Endothelial cell of umbilical vein (primary cell): ENCODE results near the gene PPP2R2C. TPM values are rescaled to one million over a fixed set of nuclear protein-coding genes. Genes with fewer than 3 reads are reported as not detected.

Experiments used
- BruUV-seq: library from RNA; stranded (reverse); fragments of 400-500 nt; replicated peaks from 2 replicates; lab custom pipeline; 2021; lab: Mats Ljungman, UMichigan
- CTCF ChIA-PET: fragments of 300-600, 350-600 bp; sonication (Branson Sonifier 250); formaldehyde crosslinking; loops from one replicate; lab custom pipeline; 2021; ENCODE audit warnings: antibody characterized with exemption, inconsistent platforms; lab: Charles Lee
- POLR2A ChIA-PET: fragments of 300-600, 350-600 bp; sonication (Branson Sonifier 250); formaldehyde crosslinking; loops from one replicate; lab custom pipeline; 2021; ENCODE audit warnings: antibody characterized with exemption, inconsistent platforms; lab: Charles Lee
- DNase-seq: peaks from one replicate; pipeline ENCODE4 v3.0.0-alpha.2; 2011; ENCODE audit warnings: low read depth, low spot score
- FAIRE-seq: peaks from 2 replicates; lab custom pipeline; 2011; peaks lifted over from hg19 to GRCh38; lab: Jason Lieb, UNC
- H2AFZ ChIP-seq: 2 replicates; pipeline ENCODE4 v1.6.0; 2012; ENCODE audit warnings: low read depth, low read length, control low read depth, inconsistent platforms
- H3K27ac ChIP-seq: 2 replicates; pipeline ENCODE4 v1.5.1; 2011; ENCODE audit warnings: low read depth, mild to moderate bottlenecking, control low read depth, low read length, moderate library complexity; ENCODE audit not compliant: insufficient read depth
- H3K27me3 ChIP-seq, 2 experiments: 2 replicates each; pipeline versions ENCODE4 v1.6.0 to v1.6.1; 2011; ENCODE audit warnings: low read length in 2 of 2, mixed read lengths in 1 of 2; ENCODE audit not compliant: control insufficient read depth in 2 of 2, insufficient read depth in 2 of 2
- H3K36me3 ChIP-seq, 2 experiments: 2 replicates in 1 of 2; 3 replicates in 1 of 2; pipeline ENCODE4 v1.5.1; 2011; ENCODE audit warnings: low read length in 2 of 2, mild to moderate bottlenecking in 1 of 2, moderate library complexity in 1 of 2; ENCODE audit not compliant: control insufficient read depth in 2 of 2, insufficient read depth in 2 of 2; ENCODE audit errors: extremely low read depth in 1 of 2
- H3K4me1 ChIP-seq: 3 replicates; pipeline ENCODE4 v1.5.1; 2011; ENCODE audit warnings: mild to moderate bottlenecking, low read length; ENCODE audit not compliant: control insufficient read depth, insufficient read depth; ENCODE audit errors: extremely low read depth
- H3K4me2 ChIP-seq: 2 replicates; pipeline ENCODE4 v1.6.1; 2011; ENCODE audit warnings: low read length, control low read depth, mixed read lengths; ENCODE audit not compliant: insufficient read depth
- H3K4me3 ChIP-seq, 3 experiments: fragments of 200-600 bp in 1 of 3; sonication (generic), shearing (Covaris generic) in 1 of 3; replicated peaks in 1 of 3; 2 replicates each; pipeline ENCODE4 v1.5.1; 2011 to 2016; ENCODE audit warnings: control low read depth in 3 of 3, low read length in 3 of 3, mild to moderate bottlenecking in 2 of 3, inconsistent platforms in 1 of 3, low read depth in 1 of 3, moderate library complexity in 1 of 3; ENCODE audit not compliant: insufficient read depth in 1 of 3
- H3K79me2 ChIP-seq: 2 replicates; pipeline ENCODE4 v1.6.0; 2012; ENCODE audit warnings: low read length, inconsistent platforms; ENCODE audit not compliant: control insufficient read depth, insufficient read depth
- H3K9ac ChIP-seq: replicated peaks from 2 replicates; pipeline ENCODE3; 2011; ENCODE audit warnings: low read length, control low read depth; ENCODE audit not compliant: insufficient read depth; ENCODE audit errors: extremely low read depth
- H3K9me1 ChIP-seq: replicated peaks from 3 replicates; pipeline ENCODE4 v1.6.0; 2011; ENCODE audit warnings: mild to moderate bottlenecking, low read length; ENCODE audit not compliant: control insufficient read depth, insufficient read depth; ENCODE audit errors: extremely low read depth
- H3K9me3 ChIP-seq: replicated peaks from 2 replicates; pipeline ENCODE4 v1.5.1; 2012; ENCODE audit warnings: low read length, inconsistent platforms; ENCODE audit not compliant: control insufficient read depth, insufficient read depth
- H4K20me1 ChIP-seq: replicated peaks from 2 replicates; pipeline ENCODE3; 2011; ENCODE audit warnings: mild to moderate bottlenecking, low read length; ENCODE audit not compliant: control insufficient read depth, insufficient read depth; ENCODE audit errors: extremely low read depth
- EZH2 ChIP-seq: IDR thresholded peaks from 2 replicates; pipeline ENCODE4 v1.6.1; 2012; ENCODE audit warnings: borderline replicate concordance, low read depth, mild to moderate bottlenecking, moderate library complexity, low read length, inconsistent platforms; ENCODE audit not compliant: severe bottlenecking
- GATA2 ChIP-seq: IDR thresholded peaks from 2 replicates; pipeline ENCODE4 v1.7.0; 2011; ENCODE audit warnings: low read depth, mild to moderate bottlenecking, moderate library complexity, mixed read lengths, low read length; ENCODE audit not compliant: insufficient read length, insufficient read depth
- JUN ChIP-seq: IDR thresholded peaks from 2 replicates; pipeline ENCODE4 v1.6.1; 2011; ENCODE audit warnings: borderline replicate concordance, low read depth; ENCODE audit not compliant: insufficient read length, insufficient read depth
- MYC ChIP-seq: IDR thresholded peaks from one replicate; pipeline ENCODE4 v1.6.1; 2011; ENCODE audit warnings: mild to moderate bottlenecking, low read depth, low read length
- POLR2A ChIP-seq: IDR thresholded peaks from 2 replicates; pipeline ENCODE4 v1.6.1; 2012; ENCODE audit warnings: low read depth, mild to moderate bottlenecking, control low read depth, low read length
- dilution Hi-C: fragments of 300-500 bp; cut with MboI; formaldehyde crosslinking; loops from one replicate; pipeline ENCODE4 v1.15.0; 2019; ENCODE audit warnings: low sequenced_read_pairs; ENCODE audit not compliant: extremely low pct_ligation_motif_present
- intact Hi-C: fragments of 100-400 bp; cut with micrococcal nuclease; formaldehyde crosslinking; loops from one replicate; pipeline ENCODE4 v1.10.0; 2022
- polyA plus RNA-seq, 4 experiments: library from polyadenylated mRNA; depleted of rRNA in 3 of 4; stranded (reverse) in 3 of 4; unstranded in 1 of 4; fragments of >200 nt; gene quantifications; 2 replicates each; pipeline versions ENCODE4 v1.2.1 to v1.2.3, GENCODE V29; 2011 to 2012; ENCODE audit warnings: missing spikeins in 1 of 4
- total RNA-seq: library from RNA; stranded (reverse); gene quantifications from 2 replicates; pipeline ENCODE4 v1.2.3, GENCODE V29; 2021
- TF ChIP-seq, protein P1 (sequence below), 2 donors: IDR thresholded peaks; 1 replicate in 1 of 2; 2 replicates in 1 of 2; pipeline ENCODE4 v1.5.1; 2011; ENCODE audit warnings: low read length in 2 of 2, mild to moderate bottlenecking in 2 of 2, moderate library complexity in 2 of 2, control low read depth in 1 of 2, inconsistent platforms in 1 of 2, low read depth in 1 of 2; ENCODE audit not compliant: insufficient read depth in 1 of 2; ENCODE audit errors: extremely low read depth in 1 of 2
- TF ChIP-seq, protein P2 (sequence below): IDR thresholded peaks from 2 replicates; pipeline ENCODE4 v1.6.1; 2011; ENCODE audit not compliant: insufficient read depth, insufficient read length

PPP2R2C gene
- total and polyA plus RNA-seq, 2 donors (not counting 3 experiments of a cell fraction or from before 2014, with no cell fraction given): 0.03 to 0.09 TPM

DNA sequence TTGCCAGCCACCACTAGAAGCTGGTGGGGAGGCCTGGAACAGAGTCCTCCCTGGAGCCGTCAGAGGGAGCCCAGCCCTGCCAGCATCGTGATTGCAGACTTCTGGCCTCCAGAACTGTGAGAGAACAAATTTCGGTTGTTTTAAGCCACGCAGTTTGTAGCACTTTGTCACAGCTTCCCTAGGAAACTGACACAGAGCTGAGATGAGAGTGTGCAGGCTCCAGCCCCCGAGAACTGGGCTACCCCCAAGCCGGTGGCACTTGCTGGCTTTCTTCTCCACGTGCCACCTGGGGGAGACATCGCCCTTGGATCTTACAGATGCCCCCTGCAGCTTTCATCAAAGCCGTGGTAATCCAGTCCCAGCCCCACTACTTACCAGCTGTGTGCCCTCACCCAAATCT is 83.7 kb downstream of the PPP2R2C start:
- Histone ChIP-seq H3K4me3 (no peak overlapping the region), H4K20me1 (no peaks in the 10 kb centered on the region), H2AFZ (no peak overlapping the region), H3K4me2 (no peak overlapping the region), H3K9me1 (no peaks in the 10 kb centered on the region), H3K27me3 (no peaks in the 10 kb centered on the region), H3K36me3 (no peaks in the 10 kb centered on the region), H3K9ac (no peak overlapping the region), H3K79me2 (no peaks in the 10 kb centered on the region), H3K9me3 (no peaks in the 10 kb centered on the region), H3K27ac (no peak overlapping the region), H3K4me1 (no peaks in the 10 kb centered on the region)
- dilution Hi-C loops (no loop called here), intact Hi-C loops (no loop called here)
- BruUV-seq: no TSS peak
- TF ChIP-seq GATA2 (no peak), MYC (no peak), EZH2 (no peak), POLR2A (no peak), JUN (no peak)
- TF ChIP-seq, protein P1, sequence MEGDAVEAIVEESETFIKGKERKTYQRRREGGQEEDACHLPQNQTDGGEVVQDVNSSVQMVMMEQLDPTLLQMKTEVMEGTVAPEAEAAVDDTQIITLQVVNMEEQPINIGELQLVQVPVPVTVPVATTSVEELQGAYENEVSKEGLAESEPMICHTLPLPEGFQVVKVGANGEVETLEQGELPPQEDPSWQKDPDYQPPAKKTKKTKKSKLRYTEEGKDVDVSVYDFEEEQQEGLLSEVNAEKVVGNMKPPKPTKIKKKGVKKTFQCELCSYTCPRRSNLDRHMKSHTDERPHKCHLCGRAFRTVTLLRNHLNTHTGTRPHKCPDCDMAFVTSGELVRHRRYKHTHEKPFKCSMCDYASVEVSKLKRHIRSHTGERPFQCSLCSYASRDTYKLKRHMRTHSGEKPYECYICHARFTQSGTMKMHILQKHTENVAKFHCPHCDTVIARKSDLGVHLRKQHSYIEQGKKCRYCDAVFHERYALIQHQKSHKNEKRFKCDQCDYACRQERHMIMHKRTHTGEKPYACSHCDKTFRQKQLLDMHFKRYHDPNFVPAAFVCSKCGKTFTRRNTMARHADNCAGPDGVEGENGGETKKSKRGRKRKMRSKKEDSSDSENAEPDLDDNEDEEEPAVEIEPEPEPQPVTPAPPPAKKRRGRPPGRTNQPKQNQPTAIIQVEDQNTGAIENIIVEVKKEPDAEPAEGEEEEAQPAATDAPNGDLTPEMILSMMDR (IDR thresholded peaks at IDR 0.05; ENCODE audit: extremely low read depth in 1 of 2, insufficient read depth in 1 of 2, low read depth in 1 of 2, low read length in 2 of 2): no peak
- TF ChIP-seq, protein P2, sequence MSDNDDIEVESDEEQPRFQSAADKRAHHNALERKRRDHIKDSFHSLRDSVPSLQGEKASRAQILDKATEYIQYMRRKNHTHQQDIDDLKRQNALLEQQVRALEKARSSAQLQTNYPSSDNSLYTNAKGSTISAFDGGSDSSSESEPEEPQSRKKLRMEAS: no peak
- ChIA-PET POLR2A (no interaction called here), CTCF (no interaction called here)
- FAIRE-seq: no peak
- no peak for DNase-seq
